GM19099 (cell line): Measurements from ENCODE around the gene CSTF1.

Experiments
- POLR2A ChIP-seq: IDR thresholded peaks from 3 replicates; pipeline ENCODE4 v1.6.1; 2011; ENCODE audit warnings: low read depth; ENCODE audit not compliant: insufficient read length; ENCODE audit errors: extremely low read depth

CSTF1 gene

GRCh38 chr20:56392132-56392880, at the start of gene CSTF1, which contains the start of gene AURKA:
Gene CSTF1, plus strand, starts transcription at chr20:56392645. Its CDS starts 2,908 bp downstream, at chr20:56395553.
Gene AURKA, minus strand, starts transcription at chr20:56392215. Its CDS starts 4,018 bp downstream, at chr20:56388197.
- TF ChIP-seq POLR2A = peak; percentile 58

GRCh38 chr20:56342783-56343182, 49.7 kb upstream of the CSTF1 start:
- TF ChIP-seq POLR2A = no peak

- TF ChIP-seq POLR2A = no peak
These were observed 48.5 kb upstream of the CSTF1 start for GRCh38 chr20:56343861-56344381.

- no peak for TF ChIP-seq POLR2A
These were observed 46.5 kb upstream of the CSTF1 start for GRCh38 chr20:56345911-56346310.

GRCh38 chr20:56347628-56348304, 44.7 kb upstream of the CSTF1 start:
- no peak for TF ChIP-seq POLR2A

GRCh38 chr20:56348305-56348693, 44.1 kb upstream of the CSTF1 start:
- TF ChIP-seq POLR2A = no peak

- no peak for TF ChIP-seq POLR2A
These were observed 43.7 kb upstream of the CSTF1 start for GRCh38 chr20:56348746-56349145.

GRCh38 chr20:56350842-56351241, 41.6 kb upstream of the CSTF1 start:
- no peak for TF ChIP-seq POLR2A

- no peak for TF ChIP-seq POLR2A
These were observed 39.9 kb upstream of the CSTF1 start for GRCh38 chr20:56352345-56353055.

- TF ChIP-seq POLR2A = no peak
These were observed 39.1 kb upstream of the CSTF1 start for GRCh38 chr20:56353356-56353755.

GRCh38 chr20:56358070-56358469, 34.4 kb upstream of the CSTF1 start:
- no peak for TF ChIP-seq POLR2A

- TF ChIP-seq POLR2A = peak; percentile 30
These were observed 33.7 kb upstream of the CSTF1 start, which contains the start of gene FAM210B for GRCh38 chr20:56358600-56359211. Gene FAM210B, plus strand, starts transcription at chr20:56358974. Its CDS starts 32 bp downstream, at chr20:56359006.

- TF ChIP-seq POLR2A = no peak
These were observed 33.0 kb upstream of the CSTF1 start for GRCh38 chr20:56359212-56360132.
